Measurements from ENCODE around the gene LMX1A. TPM values are rescaled to one million over a fixed set of nuclear protein-coding genes. Genes with fewer than 3 reads are reported as not detected.

The LMX1A gene
- polyA plus RNA-seq, 1 donor from 2014 or later = 0.47 TPM

- H2AFZ ChIP-seq (ENCODE audit: low read depth, low read length) = no peak overlapping the region
- no peak overlapping the region for H3K27ac ChIP-seq (ENCODE audit: low read length)
- no peaks in the 10 kb centered on the region for H3K9me2 ChIP-seq (ENCODE audit: insufficient read depth, low read length)
- no peak overlapping the region for H3K9ac ChIP-seq (ENCODE audit: low read length)
- H3K27me3 ChIP-seq (ENCODE audit: insufficient read depth, low read depth, low read length) = no peaks in the 10 kb centered on the region
- no peak overlapping the region for H3K4me2 ChIP-seq (ENCODE audit: low read length)
- H3K36me3 ChIP-seq (ENCODE audit: insufficient read depth, low read length) = no peaks in the 10 kb centered on the region
- no peaks in the 10 kb centered on the region for H3K9me3 ChIP-seq (ENCODE audit: low read length)
- no peaks in the 10 kb centered on the region for H3F3A ChIP-seq (ENCODE audit: insufficient read depth, low read length, poor library complexity, severe bottlenecking)
- TF ChIP-seq SMC3 (conservative IDR thresholded peaks at IDR 0.05; ENCODE audit: poor library complexity) (no peak), TAF1 (IDR thresholded peaks at IDR 0.05; ENCODE audit: low read depth) (no peak), EP300 (conservative IDR thresholded peaks at IDR 0.05; ENCODE audit: poor library complexity, severe bottlenecking) (no peak)
- H3K79me2 ChIP-seq (replicated peaks; ENCODE audit: insufficient read depth, low read length) = no peaks in the 10 kb centered on the region
- H4K20me1 ChIP-seq (ENCODE audit: insufficient read depth) = no peaks in the 10 kb centered on the region
- no peak overlapping the region for H3K4me3 ChIP-seq (ENCODE audit: low read length)
These were observed 49.7 kb downstream of the LMX1A start for GRCh38 chr1:165306543-165307434.

DNA sequence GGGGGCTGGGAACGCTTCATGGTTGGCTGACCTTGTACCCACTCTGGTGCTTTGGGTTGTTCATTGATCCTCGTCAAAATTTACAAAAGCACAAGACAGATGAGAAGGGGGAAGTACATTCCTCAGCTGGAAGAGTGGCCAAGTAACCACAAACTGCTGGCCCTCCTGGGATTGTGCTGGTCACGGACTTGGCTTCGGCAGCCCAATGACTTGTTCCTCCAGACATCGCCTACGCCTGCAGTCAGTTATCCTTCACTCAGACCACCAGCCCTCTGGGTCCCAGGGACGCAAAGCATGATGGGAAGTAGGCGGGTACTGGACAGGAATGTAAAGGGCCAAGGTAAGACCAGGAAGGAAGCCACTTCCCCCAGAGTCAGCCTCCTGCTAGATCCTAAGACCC, 53.1 kb downstream of the LMX1A start:
- Histone ChIP-seq H3K27me3 (ENCODE audit: insufficient read depth, low read depth, low read length) (no peaks in the 10 kb centered on the region), H3K9me2 (ENCODE audit: insufficient read depth, low read length) (no peaks in the 10 kb centered on the region), H2AFZ (ENCODE audit: low read depth, low read length) (no peak overlapping the region), H3K4me2 (ENCODE audit: low read length) (no peak overlapping the region), H4K20me1 (ENCODE audit: insufficient read depth) (no peaks in the 10 kb centered on the region), H3F3A (ENCODE audit: insufficient read depth, low read length, poor library complexity, severe bottlenecking) (no peaks in the 10 kb centered on the region), H3K27ac (ENCODE audit: low read length) (no peak overlapping the region), H3K9me3 (ENCODE audit: low read length) (no peaks in the 10 kb centered on the region), H3K36me3 (ENCODE audit: insufficient read depth, low read length) (no peaks in the 10 kb centered on the region), H3K79me2 (replicated peaks; ENCODE audit: insufficient read depth, low read length) (no peaks in the 10 kb centered on the region), H3K9ac (ENCODE audit: low read length) (no peak overlapping the region), H3K4me3 (ENCODE audit: low read length) (no peak overlapping the region)
- TF ChIP-seq EP300 (conservative IDR thresholded peaks at IDR 0.05; ENCODE audit: poor library complexity, severe bottlenecking) (no peak), SMC3 (conservative IDR thresholded peaks at IDR 0.05; ENCODE audit: poor library complexity) (no peak), POLR2AphosphoS5 (IDR thresholded peaks at IDR 0.05) (no peak), MXI1 (conservative IDR thresholded peaks at IDR 0.05; ENCODE audit: poor library complexity, severe bottlenecking) (no peak), CTCF (IDR thresholded peaks at IDR 0.05; ENCODE audit: poor library complexity, severe bottlenecking) (no peak), RAD21 (conservative IDR thresholded peaks at IDR 0.05) (no peak)

DNA sequence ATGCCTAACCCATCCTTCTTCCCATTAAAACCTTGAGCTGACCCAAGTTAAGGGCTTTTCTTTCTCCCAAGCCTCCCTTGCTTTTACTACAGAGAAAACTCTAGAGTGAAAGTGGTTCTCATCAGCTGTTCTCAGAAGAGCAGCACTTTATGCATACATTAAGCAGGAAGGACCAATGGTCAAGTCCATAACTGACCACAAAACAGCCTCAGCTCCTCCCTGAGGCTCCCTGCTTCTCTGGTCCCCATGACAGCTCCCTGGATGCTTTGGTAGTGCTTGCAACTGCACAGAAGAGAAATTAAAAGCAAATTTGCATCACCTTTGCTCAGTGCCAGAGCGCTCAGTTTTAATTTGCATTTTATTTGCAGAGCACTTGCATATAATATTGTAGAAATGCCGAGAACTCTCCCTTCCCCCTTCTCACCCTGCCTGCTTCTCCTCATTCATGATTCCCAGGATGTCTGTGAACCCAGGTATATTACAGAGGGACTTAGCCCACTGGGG, 56.1 kb downstream of the LMX1A start:
- no peak for TF ChIP-seq RAD21 (conservative IDR thresholded peaks at IDR 0.05)
- TF ChIP-seq EP300 (conservative IDR thresholded peaks at IDR 0.05; ENCODE audit: poor library complexity, severe bottlenecking) = no peak
- no peak for TF ChIP-seq POLR2AphosphoS5 (IDR thresholded peaks at IDR 0.05)
- TF ChIP-seq MXI1 (conservative IDR thresholded peaks at IDR 0.05; ENCODE audit: poor library complexity, severe bottlenecking) = no peak
- no peak for TF ChIP-seq EZH2 (IDR thresholded peaks at IDR 0.05; ENCODE audit: borderline replicate concordance, insufficient read depth, low read length, poor library complexity, severe bottlenecking)
- TF ChIP-seq REST (IDR thresholded peaks at IDR 0.05; ENCODE audit: borderline replicate concordance) = no peak
- TF ChIP-seq CTCF (IDR thresholded peaks at IDR 0.05; ENCODE audit: poor library complexity, severe bottlenecking) = no peak
- no peak for TF ChIP-seq SMC3 (conservative IDR thresholded peaks at IDR 0.05; ENCODE audit: poor library complexity)
- no peak for TF ChIP-seq TAF1 (IDR thresholded peaks at IDR 0.05; ENCODE audit: low read depth)
- no peaks in the 10 kb centered on the region for H3K9me2 ChIP-seq (ENCODE audit: insufficient read depth, low read length)

More for the DNA sequence above, 56.1 kb downstream of the LMX1A start:
- H3K4me2 ChIP-seq (ENCODE audit: low read length) = no peak overlapping the region
- H3K4me3 ChIP-seq (ENCODE audit: low read length) = no peak overlapping the region
- H2AFZ ChIP-seq (ENCODE audit: low read depth, low read length) = no peak overlapping the region
- no peaks in the 10 kb centered on the region for H3K9me3 ChIP-seq (ENCODE audit: low read length)
- H3K9ac ChIP-seq (ENCODE audit: low read length) = no peak overlapping the region
- H3F3A ChIP-seq (ENCODE audit: insufficient read depth, low read length, poor library complexity, severe bottlenecking) = no peaks in the 10 kb centered on the region
- no peaks in the 10 kb centered on the region for H3K79me2 ChIP-seq (replicated peaks; ENCODE audit: insufficient read depth, low read length)
- H3K27ac ChIP-seq (ENCODE audit: low read length) = no peak overlapping the region
- H3K27me3 ChIP-seq (ENCODE audit: insufficient read depth, low read depth, low read length) = no peaks in the 10 kb centered on the region
- no peaks in the 10 kb centered on the region for H4K20me1 ChIP-seq (ENCODE audit: insufficient read depth)
- H3K36me3 ChIP-seq (ENCODE audit: insufficient read depth, low read length) = no peaks in the 10 kb centered on the region

Measured in neural cell (in vitro differentiated cells).